Activated CD4-positive, alpha-beta T cell treated with anti-CD3 and anti-CD28 coated beads for 48 hours (primary cell): ENCODE measurements around the gene WDR59.
"Not testable (repeated sequence)": the region's sequence is repeated elsewhere in the genome, so short reads cannot be mapped to it uniquely, and the experiment has no call there.

Experiments used
- DNase-seq: peaks from one replicate; pipeline ENCODE4 v3.0.0-alpha.2; 2020

WDR59 gene

GRCh38 chr16:75012380-75013081 is 27.6 kb upstream of the WDR59 start:
- no peak for DNase-seq

GRCh38 chr16:75011634-75012307 is 26.8 kb upstream of the WDR59 start:
- DNase-seq, result peak; percentile 66

DNA sequence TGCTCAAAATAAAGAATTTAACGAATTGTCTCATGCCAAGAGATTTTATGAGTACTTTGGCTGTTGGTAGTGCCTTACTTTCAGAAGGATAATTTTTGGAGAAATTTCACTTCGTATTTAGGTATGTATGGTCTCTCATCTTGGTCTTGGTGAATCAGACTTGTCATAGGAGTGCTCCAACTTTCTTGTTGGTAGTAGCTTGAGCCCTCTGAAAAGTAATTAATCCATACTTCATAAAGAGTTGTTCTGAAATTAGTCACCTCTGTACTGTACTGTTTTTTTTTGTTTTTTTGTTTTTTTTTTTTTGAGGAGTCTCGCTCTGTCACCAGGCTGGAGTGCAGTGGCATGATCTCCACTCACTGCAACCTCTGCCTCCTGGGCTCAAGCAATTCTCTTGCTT is 25.5 kb upstream of the WDR59 start:
- no peak for DNase-seq

GRCh38 chr16:75007443-75007842 is 22.5 kb upstream of the WDR59 start:
- DNase-seq, result no peak

GRCh38 chr16:75005697-75006096 is 20.8 kb upstream of the WDR59 start:
- DNase-seq, result no peak

DNA sequence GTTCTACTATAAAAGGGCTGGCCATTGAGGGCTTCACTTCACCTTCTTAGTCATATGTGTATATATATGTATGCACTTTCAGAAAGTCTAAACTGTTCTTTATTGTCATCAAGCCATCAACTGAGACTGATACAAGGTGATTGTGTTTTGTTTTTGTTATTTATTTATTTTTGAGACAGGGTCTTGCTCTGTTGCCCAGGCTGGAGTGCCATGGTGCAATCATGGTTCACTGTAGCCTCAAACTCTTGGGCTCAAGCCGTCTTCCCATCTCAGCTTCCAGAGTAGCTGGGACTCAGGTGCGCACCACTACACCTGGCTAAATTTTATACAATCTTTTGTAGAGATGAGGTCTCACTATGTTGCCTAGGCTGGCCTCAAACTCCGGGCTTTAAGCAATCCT is 19.5 kb upstream of the WDR59 start:
- no peak for DNase-seq

GRCh38 chr16:75003931-75004330 is 19.0 kb upstream of the WDR59 start:
- DNase-seq, result no peak

GRCh38 chr16:75002474-75002873 is 17.6 kb upstream of the WDR59 start:
- DNase-seq, result no peak

- DNase-seq, result peak; percentile 7
Observed at GRCh38 chr16:75000481-75001081, 15.7 kb upstream of the WDR59 start.

- peak; percentile 75 for DNase-seq
Observed at GRCh38 chr16:74999609-75000480, 14.9 kb upstream of the WDR59 start.

GRCh38 chr16:74999219-74999608 is 14.3 kb upstream of the WDR59 start:
- DNase-seq, result peak; percentile 27

DNA sequence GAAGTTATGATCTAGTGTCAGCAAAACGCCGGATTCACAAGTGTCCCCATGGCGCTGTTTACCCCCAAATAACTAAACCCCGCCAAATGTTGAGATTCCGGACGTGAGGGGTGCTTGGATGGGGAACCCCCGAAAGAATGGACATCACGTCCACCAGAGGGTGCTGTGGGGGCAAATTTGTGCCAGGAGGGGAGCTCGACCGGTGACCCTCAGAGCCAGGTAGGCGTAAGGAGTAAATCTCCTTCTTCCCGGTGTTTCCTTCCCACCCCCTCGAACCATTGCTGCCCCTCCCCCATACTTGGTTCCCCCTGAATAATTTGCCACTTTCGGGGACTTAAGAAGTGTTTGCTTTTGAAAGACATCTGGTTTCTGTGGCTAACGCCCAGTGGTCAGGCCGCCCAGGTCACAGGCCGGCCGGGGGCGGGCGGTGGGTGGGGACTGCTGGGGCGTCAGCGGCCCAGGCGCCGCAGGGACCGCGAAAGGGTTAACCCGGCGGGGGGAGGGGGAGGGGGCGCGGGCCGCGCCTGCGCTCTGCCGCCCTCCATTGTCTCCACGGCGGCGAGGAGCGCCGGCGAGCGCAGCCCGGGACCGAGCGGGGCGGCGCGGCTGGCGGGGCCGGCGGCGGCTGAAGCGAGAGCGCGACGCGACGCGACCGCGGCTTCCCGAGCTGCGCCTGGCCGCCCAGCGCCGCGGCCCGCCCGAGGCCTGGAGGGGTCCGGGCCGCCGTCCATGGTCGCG is 13.7 kb upstream of the WDR59 start, which contains the start of gene ZNRF1:
Gene ZNRF1, plus strand, starts transcription at position 544 of the 738 bp plus-strand sequence. CDS start 648 bp downstream, outside the sequence.
- peak; percentile 88 for DNase-seq

- no peak for DNase-seq
Observed at GRCh38 chr16:74997042-74997491, 12.1 kb upstream of the WDR59 start.

- no peak for DNase-seq
Observed at GRCh38 chr16:74995986-74996385, 11.1 kb upstream of the WDR59 start.

- no peak for DNase-seq
Observed at GRCh38 chr16:74991593-74992403, 6.9 kb upstream of the WDR59 start.

- no peak for DNase-seq
Observed at GRCh38 chr16:74991268-74991592, 6.3 kb upstream of the WDR59 start.

DNA sequence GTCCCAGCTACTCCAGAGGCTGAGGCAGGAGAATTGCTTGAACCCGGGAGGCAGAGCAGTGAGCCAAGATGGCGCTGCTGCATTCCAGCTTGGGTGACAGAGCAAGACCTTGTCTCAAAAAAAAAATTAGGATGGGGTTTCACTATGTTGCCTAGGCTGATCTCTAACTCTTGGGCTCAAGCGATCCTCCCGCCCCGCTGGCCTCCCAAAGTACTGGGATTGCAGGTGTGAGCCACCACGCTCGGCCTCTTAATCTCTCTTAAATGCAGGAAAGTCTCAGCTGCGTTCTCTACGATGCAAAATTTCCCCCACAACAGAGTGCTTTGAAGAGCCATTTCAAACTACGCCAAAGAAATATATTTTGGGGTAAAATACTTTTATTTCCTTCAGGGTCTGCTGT is 5.9 kb upstream of the WDR59 start:
- DNase-seq, result no peak

DNA sequence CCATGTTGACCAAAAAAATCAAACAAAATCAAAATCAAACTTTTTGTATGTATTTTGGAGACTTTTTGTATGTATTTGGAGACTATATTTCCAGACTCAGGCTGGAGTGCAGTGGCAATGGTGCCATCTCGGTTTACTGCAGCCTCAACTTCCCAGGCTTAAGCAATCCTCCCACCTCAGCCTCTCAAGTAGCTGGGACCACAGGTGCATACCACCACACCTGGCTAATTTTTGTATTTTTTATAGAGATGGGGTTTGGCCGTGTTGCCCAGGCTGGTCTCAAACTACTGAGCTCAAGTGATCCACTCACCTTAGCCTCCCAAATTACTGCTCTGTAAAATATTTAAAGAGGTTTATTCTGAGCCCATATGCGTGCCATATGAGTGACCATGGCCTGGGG is 4.9 kb upstream of the WDR59 start:
- DNase-seq, result not testable (repeated sequence)

DNA sequence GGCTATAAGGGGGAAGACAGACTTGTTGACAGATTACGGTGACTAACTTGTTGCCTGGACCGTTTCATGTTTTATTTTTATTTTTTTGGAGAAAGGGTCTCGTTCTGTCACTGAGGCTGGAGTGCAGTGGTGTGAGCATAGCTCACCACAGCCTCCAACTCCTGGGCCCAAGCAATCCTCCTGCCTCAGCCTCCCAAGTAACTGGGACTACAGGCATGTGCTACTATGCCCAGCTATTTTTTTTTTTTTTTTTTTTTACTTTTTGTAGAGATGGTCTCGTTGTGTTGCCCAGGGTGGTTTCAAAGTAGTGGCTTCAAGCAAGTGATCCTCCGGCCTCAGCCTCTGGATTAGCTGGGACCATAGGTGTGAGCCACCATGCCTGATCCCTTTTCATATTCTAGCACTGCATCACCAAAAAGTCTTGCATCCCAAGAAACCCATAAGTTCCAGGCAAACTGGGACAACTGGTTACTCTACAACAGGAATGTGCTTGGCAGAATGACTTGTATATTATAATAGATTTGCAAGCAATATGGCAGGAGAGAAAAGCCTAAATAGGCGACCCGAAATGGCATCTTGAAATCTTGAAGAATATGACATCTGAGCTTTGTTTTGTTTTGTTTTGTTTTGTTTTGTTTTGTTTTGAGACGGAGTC is 2.2 kb upstream of the WDR59 start:
- DNase-seq, result no peak

GRCh38 chr16:74984194-74984528 is 762 bp downstream of the WDR59 start:
- peak; percentile 46 for DNase-seq

DNA sequence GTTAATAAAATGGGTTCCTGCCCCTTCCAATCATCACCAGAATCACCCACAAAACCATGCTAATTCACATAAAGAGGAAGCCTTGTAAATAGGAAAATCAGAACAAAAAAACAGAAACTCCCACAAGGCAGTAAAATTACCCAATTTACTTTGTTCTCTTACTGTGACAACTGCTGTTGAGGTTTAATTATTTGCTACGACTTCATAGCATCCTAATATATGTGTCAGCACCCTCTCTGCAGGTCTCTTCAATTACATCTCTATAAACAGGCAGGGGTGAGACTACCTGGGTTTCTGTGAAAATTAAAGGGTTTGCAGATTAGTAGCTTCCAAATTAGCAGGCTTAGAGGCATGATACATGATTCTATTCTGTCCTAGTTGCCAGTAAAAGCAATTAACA is 2.7 kb downstream of the WDR59 start:
- no peak for DNase-seq
